Daoy (cell line): ENCODE data around the gene GNB5. TPM values are rescaled to one million over a fixed set of nuclear protein-coding genes. Genes with fewer than 3 reads are reported as not detected.
A peak's percentile ranks its signal among the peaks of the same experiment; 100 is the strongest.
"Not testable (repeated sequence)": the region's sequence is repeated elsewhere in the genome, so short reads cannot be mapped to it uniquely, and the experiment has no call there.

Experiments
- DNase-seq: peaks from one replicate; pipeline ENCODE4 v3.0.0-alpha.2; 2015; ENCODE audit warnings: low read depth
- total RNA-seq: library from RNA; depleted of rRNA; stranded (reverse); fragments of >200 nt; shearing (Covaris generic); gene quantifications from 2 replicates; pipeline ENCODE4 v1.2.3, GENCODE V29; 2014; rRNA removed

GNB5 gene
- 35.4 and 60.7 TPM in 2 replicates for total RNA-seq

GRCh38 chr15:52191207-52191606 lies at the start of gene GNB5:
Gene GNB5 (minus strand): TSS chr15:52191392. CDS start chr15:52184676, 6,716 bp downstream.
- no peak for DNase-seq

DNA sequence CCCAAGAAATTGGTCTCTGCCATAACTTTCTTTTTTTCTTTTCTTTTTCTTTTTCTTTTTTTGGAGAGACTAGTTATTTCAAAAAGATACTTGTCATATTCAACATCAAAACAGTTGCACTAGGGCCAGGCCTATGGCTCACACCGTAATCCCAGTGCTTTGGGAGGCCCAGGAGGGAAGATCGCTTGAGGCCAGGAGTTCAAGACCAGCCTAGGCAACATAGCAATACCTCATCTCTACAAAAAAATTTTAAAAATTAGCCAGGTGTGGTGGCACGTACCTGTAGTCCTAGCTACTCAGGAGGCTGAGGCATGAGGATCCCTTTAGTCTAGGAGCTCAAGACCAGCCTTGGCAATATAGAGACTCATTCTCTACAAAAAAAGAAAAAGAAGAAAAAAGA lies 49.0 kb upstream of the GNB5 start:
- DNase-seq = no peak

- DNase-seq = not testable (repeated sequence)
These were observed 47.9 kb upstream of the GNB5 start for GRCh38 chr15:52238989-52239525.

- no peak for DNase-seq
These were observed 47.0 kb upstream of the GNB5 start for GRCh38 chr15:52238149-52238548.

GRCh38 chr15:52236013-52236412 lies 44.8 kb upstream of the GNB5 start:
- DNase-seq = peak; percentile 54

- no peak for DNase-seq
These were observed 43.7 kb upstream of the GNB5 start for GRCh38 chr15:52234596-52235541.

DNA sequence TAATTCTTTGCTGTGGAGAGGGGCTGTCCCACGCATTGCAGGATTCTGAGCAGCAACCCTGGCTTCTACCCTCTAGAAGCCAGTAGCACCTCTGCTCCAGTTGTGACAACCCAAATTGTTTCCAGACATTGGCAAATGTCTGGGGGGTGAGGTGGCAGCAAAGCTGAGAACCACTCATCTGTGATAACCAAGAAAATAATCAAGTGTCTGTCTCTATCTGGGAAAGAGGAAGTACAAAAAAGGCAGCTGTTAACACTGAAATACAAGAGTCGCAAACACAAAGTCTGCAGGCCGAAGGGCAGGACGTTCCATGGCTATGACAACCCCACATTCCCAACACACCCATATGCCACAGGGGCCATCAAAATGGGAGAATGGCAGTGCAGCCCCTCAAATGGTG lies 42.2 kb upstream of the GNB5 start:
- peak; percentile 77 for DNase-seq

DNA sequence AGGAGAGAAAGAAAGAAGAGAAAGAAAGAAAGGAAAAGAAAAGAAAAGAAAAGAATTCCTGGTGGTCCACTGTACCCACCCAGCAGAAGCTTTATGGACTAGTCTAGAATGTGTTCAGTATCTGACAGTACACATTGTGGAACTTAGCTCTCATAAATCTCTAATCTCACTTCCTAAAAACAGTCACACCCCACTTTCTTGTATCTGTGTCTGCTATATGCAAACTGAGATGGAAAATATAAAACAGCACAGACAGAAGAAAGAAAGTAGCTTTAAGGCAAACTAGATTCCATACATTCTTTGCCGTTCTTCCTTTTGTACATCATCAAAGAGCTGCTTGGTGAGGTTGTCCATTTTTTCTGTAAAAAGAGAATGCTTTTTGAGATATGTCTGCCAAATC lies 41.1 kb upstream of the GNB5 start:
- DNase-seq = no peak

GRCh38 chr15:52230073-52230472 lies 38.9 kb upstream of the GNB5 start:
- DNase-seq = no peak

GRCh38 chr15:52228921-52229320 lies 37.7 kb upstream of the GNB5 start:
- DNase-seq = peak; percentile 83

- DNase-seq = peak; percentile 88
These were observed 36.3 kb upstream of the GNB5 start for GRCh38 chr15:52227456-52227855.

DNA sequence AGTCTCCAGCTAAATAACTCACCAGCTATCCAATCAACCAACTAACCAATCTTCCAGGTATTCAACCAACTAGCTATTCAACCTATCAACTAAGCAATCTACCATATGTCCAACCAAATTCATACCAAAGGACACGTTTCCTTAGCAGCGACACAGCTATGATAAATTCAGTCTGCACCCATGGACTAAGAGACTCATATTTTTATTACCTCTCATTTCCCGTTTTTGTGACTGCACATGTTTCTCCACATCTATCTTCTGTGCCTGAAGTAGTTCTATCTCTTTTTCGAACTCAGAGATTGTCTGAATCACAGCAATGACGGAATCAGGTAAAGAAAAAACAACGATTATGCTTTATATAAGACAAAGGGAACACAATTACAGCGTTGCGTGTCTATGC lies 34.0 kb upstream of the GNB5 start:
- no peak for DNase-seq

GRCh38 chr15:52224211-52224610 lies 33.0 kb upstream of the GNB5 start:
- no peak for DNase-seq

DNA sequence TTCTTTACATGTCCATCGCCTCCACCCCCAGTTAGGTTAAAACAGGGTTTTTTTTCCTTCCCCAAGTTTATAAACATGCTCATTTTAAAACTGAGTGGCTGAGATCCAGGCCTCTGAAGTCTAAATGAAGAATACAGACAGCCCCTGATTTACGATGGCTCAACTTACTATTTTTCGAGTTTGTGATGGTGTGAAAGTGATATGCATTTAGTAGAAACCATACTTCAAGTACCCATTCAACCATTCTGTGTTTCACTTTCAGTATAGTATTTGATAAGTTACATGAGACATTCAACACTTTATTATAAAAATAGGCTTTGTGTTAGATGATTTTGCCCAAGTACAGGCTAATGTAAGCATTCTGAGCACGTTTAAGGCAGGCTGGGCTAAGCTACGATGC lies 30.5 kb upstream of the GNB5 start:
- DNase-seq = no peak

DNA sequence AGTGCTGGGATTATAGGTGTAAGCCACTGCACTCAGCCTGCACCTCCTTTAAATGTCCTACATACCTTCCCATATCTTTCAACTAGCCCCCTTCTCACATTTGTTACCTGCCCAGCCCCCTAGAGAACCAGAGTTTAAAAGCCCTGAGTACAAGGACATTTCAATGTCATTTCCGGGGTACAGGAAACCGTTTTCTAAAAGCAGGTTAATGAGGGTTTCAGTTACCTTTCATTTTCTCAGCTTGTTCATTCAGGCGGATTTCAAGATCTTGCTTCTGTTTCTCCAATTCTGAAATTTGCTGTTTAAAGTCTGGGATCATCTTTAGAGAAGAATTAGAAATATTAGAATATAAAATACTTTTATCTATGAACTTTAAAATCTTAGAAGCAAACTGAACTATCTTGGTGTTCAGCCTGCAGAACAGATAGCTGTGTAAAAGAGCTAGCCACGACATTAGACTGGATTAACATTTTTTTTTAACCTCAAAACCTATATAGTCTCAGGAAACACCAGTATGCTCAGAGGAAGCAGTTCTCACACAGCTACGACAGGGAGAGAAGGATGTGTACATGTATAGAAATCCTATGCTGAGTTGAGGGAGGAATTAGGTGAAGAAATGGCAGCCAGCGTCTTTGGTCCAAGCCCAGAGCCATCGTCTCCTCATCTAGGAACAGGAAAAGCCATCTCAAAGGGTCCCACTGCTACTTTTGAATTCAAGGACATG lies 29.9 kb upstream of the GNB5 start:
- DNase-seq = no peak

- peak; percentile 41 for DNase-seq
These were observed 29.1 kb upstream of the GNB5 start for GRCh38 chr15:52220251-52220650.

DNA sequence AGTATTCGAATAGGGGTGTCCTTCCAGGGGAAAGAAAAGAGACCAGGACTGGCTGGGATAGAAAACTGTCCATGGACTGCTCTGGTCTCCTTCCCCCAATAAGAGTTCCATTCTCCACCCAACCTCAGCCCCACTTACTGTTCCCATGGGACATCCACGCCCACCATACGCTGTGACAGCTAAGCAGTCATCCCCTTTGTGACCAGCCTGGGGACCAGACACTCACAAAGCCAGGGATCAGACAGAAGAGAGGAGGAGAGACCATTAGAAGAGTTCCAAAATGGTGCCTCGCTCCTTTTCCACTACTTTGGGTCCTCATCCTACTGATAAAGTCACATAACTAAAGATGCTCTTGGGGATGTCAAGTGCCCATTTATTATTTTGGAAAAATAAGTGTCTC lies 27.6 kb upstream of the GNB5 start:
- DNase-seq = no peak

DNA sequence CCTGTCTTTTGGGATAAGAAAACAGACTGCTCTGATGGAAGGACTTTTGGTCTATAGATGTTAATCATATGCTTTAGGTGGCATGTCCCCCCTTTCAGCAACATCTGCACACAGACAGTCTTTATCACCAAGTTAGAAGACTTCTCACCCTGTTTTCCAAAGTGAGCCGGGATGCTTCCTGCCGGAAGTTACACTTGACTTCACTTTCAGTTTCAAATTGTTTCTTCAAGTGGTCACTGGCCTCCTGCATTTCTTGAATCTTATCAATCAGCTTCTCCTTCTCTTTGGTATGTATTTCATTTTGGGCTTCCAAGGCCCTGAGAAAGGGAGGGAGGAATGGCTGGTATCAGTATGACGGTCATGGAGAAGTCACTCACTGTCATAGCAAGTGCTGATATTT lies 27.2 kb upstream of the GNB5 start:
- DNase-seq = no peak

GRCh38 chr15:52217186-52217585 lies 26.0 kb upstream of the GNB5 start:
- DNase-seq = peak; percentile 40

GRCh38 chr15:52214553-52214952 lies 23.4 kb upstream of the GNB5 start:
- no peak for DNase-seq

- DNase-seq = no peak
These were observed 22.0 kb upstream of the GNB5 start for GRCh38 chr15:52213206-52213605.

- DNase-seq = peak; percentile 81
These were observed 17.2 kb upstream of the GNB5 start for GRCh38 chr15:52208306-52208946.
